C4-2B (cell line): ENCODE results near the gene GALNT9.
"Not testable (repeated sequence)": the region's sequence is repeated elsewhere in the genome, so short reads cannot be mapped to it uniquely, and the experiment has no call there.

Experiments used
- H3K27ac ChIP-seq: fragments of 450-650 bp; 2 replicates; pipeline ENCODE4 v1.5.1; 2017
- ZFX ChIP-seq: fragments of 450-650 bp; IDR thresholded peaks from 2 replicates; pipeline ENCODE4 v1.6.1; 2017
- TF ChIP-seq, protein P1 (sequence below): fragments of 450-650 bp; conservative IDR thresholded peaks from 2 replicates; pipeline ENCODE4 v1.5.1; 2017; ENCODE audit warnings: mild to moderate bottlenecking

Gene GALNT9

DNA sequence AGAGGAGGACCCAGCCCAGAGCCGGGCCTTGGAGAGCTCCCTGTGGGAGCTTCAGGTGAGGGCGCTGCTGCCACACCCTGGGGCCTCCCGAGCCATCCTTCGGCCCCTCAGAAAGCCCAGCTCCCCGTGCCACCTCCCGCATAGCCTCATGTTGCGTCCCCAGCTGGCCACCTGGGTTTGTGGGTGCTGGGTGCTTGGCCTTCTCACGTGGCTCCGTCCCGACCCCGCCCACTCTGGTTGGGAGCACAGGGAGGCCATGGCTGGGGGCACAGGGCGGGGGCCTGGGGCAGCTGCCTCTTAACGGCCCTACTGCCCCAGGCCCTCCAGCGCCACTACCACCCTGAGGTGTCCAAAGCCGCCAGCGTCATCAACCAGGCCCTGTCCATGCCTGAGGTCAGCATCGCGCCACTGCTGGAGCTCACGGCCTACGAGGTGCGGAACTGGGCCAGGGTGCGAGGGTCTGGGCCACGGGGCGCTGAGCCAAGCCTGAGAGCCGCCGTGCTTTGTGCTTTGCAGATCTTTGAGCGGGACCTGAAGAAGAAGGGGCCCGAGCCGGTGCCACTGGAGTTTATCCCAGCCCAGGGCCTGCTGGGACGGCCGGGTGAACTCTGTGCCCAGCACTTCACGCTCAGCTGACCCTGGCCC lies 177.5 kb downstream of the GALNT9 start:
- no peak for TF ChIP-seq ZFX
- TF ChIP-seq, protein P1, sequence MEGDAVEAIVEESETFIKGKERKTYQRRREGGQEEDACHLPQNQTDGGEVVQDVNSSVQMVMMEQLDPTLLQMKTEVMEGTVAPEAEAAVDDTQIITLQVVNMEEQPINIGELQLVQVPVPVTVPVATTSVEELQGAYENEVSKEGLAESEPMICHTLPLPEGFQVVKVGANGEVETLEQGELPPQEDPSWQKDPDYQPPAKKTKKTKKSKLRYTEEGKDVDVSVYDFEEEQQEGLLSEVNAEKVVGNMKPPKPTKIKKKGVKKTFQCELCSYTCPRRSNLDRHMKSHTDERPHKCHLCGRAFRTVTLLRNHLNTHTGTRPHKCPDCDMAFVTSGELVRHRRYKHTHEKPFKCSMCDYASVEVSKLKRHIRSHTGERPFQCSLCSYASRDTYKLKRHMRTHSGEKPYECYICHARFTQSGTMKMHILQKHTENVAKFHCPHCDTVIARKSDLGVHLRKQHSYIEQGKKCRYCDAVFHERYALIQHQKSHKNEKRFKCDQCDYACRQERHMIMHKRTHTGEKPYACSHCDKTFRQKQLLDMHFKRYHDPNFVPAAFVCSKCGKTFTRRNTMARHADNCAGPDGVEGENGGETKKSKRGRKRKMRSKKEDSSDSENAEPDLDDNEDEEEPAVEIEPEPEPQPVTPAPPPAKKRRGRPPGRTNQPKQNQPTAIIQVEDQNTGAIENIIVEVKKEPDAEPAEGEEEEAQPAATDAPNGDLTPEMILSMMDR: no peak
- H3K27ac ChIP-seq: no peak overlapping the region

DNA sequence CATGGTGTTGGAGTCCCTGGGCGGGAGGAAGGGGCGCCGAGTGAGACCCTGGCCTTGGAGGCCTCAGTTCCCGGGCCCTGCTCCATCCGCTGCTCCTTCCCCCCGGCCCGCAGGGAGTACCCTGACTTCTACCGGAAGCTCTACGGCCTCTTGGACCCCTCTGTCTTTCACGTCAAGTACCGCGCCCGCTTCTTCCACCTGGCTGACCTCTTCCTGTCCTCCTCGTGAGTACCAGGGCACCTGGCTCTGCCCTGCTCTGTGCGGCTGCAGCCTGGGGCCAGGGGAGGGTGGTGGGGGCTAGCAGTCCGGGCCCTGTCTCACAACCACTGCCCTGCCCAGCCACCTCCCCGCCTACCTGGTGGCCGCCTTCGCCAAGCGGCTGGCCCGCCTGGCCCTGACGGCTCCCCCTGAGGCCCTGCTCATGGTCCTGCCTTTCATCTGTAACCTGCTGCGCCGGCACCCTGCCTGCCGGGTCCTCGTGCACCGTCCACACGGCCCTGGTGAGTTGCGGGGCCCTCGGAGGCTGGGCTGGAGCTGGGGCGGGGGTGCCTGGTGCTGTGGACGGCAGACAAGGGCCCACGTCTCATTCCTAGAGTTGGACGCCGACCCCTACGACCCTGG lies 178.1 kb downstream of the GALNT9 start:
- TF ChIP-seq ZFX: no peak
- TF ChIP-seq, protein P1: no peak

DNA sequence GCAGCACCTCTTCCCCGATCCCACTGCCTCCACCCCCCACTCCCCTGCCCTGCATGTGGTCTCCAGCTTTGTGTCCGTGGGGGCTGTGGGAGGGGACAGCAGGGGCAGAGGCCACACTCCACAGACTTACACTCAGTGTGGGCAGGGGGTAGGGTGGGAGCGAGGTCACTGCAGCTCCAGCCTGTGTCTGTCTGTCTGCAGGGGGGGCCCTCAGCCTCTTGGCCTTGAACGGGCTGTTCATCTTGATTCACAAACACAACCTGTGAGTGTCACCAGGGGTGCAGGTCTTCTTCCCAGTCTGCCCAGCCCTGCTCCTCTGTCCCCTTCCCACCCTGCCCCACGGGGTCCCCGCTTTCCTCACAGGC lies 178.6 kb downstream of the GALNT9 start:
- TF ChIP-seq, protein P1: no peak
- no peak for TF ChIP-seq ZFX

More for the DNA sequence above, 178.1 kb downstream of the GALNT9 start:
- no peak overlapping the region for H3K27ac ChIP-seq

DNA sequence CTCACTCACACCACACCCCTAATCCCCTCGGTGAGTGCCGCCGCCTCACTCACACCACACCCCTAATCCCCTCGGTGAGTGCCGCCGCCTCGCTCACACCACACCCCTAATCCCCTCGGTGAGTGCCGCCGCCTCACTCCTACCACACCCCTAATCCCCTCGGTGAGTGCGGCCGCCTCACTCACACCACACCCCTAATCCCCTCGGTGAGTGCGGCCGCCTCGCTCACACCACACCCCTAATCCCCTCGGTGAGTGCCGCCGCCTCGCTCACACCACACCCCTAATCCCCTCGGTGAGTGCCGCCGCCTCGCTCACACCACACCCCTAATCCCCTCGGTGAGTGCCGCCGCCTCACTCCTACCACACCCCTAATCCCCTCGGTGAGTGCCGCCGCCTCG lies 179.9 kb downstream of the GALNT9 start:
- H3K27ac ChIP-seq: not testable (repeated sequence)

More for the DNA sequence above, 178.6 kb downstream of the GALNT9 start:
- no peak overlapping the region for H3K27ac ChIP-seq

DNA sequence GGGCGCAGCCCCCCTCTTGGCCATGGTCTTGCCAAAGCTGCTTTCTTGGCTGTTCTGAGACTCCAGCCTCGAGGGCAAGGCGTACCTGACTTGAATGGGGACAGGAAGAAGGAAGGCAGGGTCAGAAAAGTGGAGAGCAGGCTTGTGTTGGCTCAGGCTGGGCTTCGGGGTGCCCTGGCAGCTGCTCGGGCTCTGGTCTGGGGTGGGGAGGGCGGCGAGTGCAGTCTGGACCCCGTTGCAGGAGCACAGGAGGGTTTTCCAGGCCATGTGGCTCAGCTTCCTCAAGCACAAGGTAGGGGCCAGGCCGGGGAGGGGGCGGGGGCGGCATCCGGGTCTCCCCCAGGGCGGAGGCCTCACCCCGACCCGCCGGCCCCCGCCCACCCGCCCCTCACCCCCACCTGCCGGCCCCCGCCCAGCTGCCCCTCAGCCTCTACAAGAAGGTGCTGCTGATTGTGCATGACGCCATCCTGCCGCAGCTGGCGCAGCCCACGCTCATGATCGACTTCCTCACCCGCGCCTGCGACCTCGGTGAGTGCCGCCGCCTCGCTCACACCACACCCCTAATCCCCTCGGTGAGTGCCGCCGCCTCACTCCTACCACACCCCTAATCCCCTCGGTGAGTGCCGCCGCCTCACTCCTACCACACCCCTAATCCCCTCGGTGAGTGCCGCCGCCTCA lies 180.9 kb downstream of the GALNT9 start:
- no peak overlapping the region for H3K27ac ChIP-seq
- TF ChIP-seq, protein P1: no peak
- TF ChIP-seq ZFX: no peak

DNA sequence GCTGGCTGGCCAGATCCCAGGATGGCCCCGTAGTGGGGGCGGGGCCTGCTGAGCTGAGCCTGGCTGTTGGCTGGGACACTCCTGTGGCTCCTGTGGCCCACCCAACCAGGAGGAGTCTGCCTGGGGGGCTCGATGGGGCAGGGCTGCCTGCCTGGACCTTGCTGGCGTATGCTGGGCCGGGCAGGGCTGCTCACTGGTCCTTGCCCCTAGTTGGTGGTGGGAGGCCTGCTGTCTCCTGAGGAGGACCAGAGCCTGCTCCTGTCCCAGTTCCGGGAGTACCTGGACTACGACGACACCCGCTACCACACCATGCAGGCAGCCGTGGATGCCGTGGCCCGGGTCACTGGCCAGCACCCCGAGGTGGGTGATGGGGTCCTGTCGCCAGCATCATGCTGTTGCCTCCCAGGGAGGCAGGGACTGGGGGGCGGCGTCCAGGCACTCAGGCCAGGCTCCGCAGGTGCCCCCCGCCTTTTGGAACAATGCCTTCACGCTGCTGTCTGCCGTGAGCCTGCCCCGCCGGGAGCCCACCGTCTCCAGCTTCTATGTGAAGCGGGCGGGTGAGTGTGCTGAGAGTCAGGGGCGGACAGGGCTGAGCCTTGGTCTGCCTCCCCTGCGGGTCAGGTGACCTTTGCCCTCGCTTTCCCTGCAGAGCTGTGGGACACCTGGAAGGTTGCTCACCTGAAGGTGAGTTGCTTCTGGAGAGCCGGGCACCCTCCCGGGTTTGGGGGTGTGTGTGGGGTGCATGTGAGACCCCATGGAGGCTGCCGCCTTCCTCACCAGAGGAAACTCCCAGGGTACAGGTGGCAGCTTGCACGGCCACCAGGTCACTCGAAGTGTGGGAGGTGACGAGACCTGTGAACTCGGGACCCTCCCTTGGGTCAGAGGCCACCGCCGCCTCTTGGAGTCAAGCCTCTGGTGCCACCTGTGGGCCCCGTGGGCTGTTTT lies 181.7 kb downstream of the GALNT9 start:
- TF ChIP-seq, protein P1: no peak
- TF ChIP-seq ZFX: no peak
- H3K27ac ChIP-seq: no peak overlapping the region

DNA sequence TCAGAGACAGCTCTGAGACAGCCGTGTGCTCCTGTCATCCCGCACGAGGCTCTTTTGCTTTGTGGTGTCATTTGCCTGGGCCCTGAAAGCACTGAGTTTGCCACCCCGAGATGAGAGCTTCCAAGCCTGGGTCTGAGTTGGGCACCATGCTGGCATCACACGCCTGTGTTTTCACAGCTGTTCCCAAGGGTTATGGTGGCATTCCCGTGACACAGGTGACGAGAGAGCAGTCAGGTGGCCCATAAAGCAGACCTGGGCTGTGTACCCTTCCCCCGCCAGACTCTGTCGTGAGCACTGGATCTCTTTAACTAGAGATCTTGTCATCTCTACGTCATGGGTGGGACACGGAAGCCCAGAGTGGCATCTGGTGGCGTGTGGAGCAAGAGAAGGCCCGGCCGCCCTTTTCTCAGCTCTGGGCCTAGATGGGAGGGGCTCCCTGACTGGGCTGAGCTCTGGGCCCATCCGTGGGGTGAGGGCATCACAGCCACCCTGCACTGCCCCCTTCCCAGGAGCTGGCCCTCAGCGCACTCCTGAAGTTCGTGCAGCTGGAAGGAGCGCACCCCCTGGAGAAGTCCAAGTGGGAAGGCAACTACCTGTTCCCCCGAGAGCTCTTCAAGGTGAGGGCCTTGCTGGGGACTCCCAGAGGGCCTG lies 182.5 kb downstream of the GALNT9 start:
- no peak for TF ChIP-seq ZFX
- TF ChIP-seq, protein P1: no peak
- H3K27ac ChIP-seq: no peak overlapping the region
